Loucy (cell line): ENCODE results near the gene HIGD2A.

Source experiments
- CTCF ChIP-seq: fragments of 200-600 bp; sonication (generic); conservative IDR thresholded peaks from 2 replicates; pipeline ENCODE4 v1.5.1; 2014; ENCODE audit warnings: mild to moderate bottlenecking, antibody characterized with exemption, low read length
- EZH2phosphoT487 ChIP-seq: fragments of 200-600 bp; IDR thresholded peaks from 2 replicates; pipeline ENCODE4 v1.6.1; 2018; ENCODE audit warnings: antibody characterized with exemption, mild to moderate bottlenecking, moderate library complexity, borderline replicate concordance

GRCh38 chr5:176391999-176392398, 3.4 kb downstream of the HIGD2A start:
- TF ChIP-seq CTCF (no peak), EZH2phosphoT487 (no peak)
